GM19238 (cell line): ENCODE results near the gene NDFIP1.
"Not testable (repeated sequence)": the region's sequence is repeated elsewhere in the genome, so short reads cannot be mapped to it uniquely, and the experiment has no call there.

Experiments used
- DNase-seq: peaks from one replicate; pipeline ENCODE4 v3.0.0; 2011; ENCODE audit warnings: low spot score; ENCODE audit not compliant: insufficient read length

NDFIP1 gene

DNA sequence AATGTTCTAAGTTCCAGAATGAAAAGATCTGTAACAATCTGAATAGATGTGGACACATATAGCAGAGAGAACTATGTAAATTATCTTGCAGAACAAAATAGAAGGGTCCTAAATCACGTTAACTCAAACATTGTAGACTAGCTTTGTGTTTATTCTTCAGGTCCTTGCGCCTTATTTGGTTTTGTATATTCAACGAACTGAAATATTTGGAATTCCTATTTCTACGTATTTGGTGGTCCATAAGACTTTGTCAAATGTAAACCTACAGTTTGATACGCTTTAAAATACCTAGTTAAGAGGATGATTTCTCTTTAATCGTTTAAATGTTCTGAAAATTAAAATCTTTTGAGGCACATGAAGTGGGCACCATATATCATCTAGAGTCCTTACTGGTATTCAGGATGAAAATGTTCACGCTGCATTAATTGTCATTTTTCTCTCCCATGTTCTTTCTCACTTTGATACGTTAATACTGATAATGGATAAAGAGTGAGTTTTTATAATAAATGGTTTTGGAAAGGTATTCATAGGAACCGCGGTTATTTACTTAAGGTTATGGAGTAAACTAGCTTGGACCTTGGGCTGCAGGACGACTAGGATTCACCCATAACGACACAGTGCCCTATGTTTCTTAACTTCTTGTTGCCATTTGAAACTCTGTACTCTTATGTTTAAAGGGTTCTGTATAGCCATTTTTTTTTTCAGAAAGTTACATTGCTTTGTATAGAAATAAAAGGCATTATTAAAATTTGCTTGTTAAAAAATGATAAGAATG lies 45.3 kb downstream of the NDFIP1 start:
- no peak for DNase-seq

DNA sequence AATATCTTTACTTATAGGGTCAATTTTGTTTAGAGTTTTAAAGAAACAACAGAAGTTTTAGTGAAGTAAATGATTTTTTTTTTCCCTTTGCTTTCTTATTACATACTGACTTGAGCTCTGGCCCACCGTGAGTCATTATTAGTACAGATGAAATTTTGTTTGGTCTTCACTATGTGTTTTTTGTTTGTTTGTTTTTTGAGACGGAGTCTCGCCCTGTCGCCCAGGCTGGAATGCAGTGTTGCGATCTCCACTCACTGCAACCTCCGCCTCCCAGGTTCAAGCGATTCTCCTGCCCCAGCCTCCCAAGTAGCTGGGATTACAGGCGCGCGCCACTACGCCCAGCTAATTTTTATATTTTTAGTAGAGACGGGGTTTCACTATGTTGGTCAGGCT lies 45.9 kb downstream of the NDFIP1 start:
- not testable (repeated sequence) for DNase-seq

DNA sequence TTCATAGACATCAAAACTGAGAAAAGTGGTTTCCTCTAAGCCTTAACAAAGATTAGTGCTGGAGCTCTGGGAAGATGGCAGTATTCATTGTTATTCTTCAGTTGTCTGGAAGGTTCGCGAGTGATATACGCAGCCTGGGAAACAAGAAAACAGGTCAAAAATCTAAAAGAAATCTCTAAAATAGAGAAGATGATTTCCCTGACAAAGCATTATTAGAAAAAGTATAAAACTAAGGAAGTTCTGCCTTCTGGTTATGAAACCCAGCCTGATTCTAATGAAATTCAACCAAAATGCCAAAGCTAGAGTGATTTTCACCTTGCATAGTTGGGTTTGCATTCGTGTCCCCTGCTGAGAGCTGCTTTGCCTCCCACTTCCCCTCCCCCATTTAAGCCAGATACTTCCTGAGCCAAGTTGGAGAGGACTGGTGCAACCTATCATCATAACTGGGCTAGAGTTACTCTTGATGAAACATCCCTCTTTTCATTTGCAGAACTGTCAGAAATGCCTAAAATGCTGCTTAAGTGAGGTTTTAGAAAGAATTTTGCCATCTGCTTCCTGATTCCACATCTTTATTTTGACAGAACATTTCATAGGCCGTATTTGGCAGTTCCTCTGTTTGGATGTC lies 48.4 kb downstream of the NDFIP1 start:
- no peak for DNase-seq

DNA sequence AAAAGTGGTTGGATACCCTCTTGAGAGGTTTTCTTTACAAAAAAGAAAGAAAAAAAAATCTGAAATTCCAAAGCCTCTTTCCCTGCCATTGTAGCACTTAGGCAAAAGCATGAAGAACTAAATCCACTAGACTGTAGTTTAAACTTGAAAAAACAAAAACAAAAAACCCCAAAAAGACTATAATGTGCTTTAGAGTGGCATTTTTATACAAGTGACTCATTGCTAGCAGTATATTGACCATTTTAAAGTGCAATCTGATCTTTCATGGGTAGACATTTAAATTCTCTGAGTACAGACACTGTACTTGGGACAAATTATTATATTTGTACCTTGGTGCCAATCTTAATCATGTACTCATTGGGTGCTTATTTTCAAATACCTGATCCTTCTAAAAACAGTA lies 50.8 kb downstream of the NDFIP1 start:
- no peak for DNase-seq

DNA sequence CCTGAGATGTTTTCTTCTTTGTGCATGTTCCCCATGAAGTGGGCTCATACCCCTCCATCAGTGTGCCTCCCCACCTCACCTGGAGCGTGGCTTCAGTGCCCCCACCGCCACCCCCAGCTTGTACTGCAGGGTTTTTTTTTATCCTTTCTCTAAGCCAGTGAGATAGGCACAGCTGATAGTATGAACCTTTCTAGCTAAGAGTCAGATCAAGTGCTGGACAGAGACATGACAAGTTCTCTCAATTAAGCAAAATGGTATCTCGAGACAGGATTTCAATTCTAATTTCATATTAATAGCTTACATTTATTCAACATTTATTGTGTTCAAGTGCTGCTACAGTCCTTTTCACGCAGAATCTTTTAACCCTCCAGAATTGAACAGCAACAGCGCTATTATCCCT lies 55.7 kb downstream of the NDFIP1 start:
- no peak for DNase-seq

DNA sequence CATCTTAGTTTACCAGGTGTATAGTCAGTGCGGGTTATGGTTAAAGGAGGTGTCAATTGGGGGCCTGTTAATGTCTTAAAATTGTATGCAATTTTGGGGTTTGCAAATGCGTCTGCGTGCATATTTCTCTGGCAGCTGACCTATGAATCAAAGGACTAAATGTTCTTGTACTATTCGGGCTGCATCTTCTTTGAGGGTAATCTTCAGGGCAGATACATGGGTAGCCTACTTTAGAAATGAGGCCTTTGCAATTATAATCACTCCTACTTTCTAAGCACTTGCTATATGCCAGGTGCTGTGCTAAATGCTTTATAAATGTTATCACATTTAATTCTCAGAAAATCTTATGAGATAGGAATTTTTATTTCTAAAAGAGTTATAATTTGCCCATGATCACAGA lies 58.2 kb downstream of the NDFIP1 start:
- no peak for DNase-seq

DNA sequence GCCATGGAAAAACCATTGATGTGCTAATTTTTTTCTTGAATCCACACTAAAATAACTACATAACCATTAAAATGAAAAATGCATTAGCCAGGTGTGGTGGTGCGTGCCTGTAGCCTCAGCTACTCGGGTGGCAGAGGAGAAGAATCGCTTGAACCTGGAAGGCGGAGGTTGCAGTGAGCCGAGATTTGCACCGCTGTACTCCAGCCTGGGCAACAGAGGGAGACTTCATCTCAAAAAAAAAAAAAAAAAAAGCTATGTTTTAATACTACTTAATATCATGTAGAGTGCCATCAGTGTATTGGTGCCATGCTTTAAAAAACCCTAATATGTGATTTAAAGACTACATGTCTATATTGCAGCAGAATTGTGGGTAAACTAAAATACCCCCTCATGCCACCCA lies 58.9 kb downstream of the NDFIP1 start:
- DNase-seq, result no peak

DNA sequence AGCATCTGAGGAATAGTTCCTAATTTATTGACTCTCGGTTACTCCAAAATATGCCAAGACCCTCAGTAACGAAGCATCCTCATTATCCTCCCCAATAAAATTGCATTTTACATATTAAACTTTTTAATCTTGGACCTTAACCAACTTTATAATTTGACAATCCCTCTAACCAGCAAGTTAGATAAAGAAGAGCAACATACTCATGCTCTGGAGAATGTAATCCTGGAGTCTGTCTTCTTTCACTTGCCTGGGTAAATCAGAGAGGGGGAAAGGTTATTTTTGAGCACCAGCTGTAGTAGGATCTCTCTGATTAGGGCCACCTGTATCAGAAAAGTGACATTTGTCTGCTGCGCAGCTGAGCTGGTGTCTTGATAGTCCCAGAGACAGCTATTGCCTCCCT lies 59.8 kb downstream of the NDFIP1 start:
- no peak for DNase-seq

DNA sequence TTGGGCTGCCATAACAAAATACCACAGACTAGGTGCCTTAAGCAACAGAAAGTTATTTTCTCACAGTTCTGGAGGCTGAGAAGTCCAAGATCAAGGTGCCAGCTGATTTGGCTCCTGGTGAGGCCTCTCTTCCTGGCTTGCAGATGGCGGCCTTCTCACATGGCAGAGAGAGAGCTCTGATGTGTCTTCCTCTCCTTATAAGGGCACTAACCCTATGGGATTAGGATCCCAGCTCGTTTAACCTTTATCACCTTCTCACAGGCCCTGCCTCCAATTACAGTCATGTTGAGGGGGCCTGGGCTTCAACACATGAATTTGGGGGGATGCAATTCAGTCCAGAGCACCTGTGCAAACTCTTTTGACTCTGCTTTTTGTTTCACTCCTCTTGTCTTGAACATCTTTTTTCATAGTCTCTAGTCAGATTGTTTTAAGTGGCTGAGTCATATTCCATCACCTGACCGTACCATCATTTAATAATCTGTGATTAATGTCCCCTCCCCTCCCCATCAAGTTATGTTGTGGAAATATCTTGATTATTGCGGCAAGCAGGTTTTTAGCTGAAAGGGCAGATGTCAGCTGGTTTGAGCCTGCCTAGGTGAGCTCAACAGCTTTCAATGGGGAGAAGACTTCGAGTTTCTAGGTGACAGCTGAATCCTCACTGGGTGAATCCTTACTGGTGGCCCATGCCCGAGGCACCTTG lies 61.8 kb downstream of the NDFIP1 start:
- no peak for DNase-seq

DNA sequence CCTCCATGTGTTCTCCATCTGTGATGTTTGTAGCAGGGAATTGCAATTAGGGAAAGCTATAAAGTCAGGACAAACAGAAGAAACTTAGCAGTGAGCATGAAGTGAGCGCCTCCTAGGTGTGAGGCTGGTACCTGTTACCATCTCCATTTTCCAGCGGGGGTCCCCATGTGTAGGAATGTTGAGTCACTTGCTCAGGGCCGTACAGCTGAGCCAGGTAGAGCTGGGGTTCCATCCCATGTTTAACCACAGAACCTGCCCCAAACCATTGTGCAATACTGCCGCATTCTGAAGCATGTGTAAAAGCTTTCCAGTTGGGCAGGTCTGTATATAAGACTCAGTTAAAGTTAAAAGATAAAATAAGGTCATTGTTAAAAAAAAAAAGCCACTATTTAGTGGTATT lies 62.7 kb downstream of the NDFIP1 start:
- DNase-seq, result no peak

DNA sequence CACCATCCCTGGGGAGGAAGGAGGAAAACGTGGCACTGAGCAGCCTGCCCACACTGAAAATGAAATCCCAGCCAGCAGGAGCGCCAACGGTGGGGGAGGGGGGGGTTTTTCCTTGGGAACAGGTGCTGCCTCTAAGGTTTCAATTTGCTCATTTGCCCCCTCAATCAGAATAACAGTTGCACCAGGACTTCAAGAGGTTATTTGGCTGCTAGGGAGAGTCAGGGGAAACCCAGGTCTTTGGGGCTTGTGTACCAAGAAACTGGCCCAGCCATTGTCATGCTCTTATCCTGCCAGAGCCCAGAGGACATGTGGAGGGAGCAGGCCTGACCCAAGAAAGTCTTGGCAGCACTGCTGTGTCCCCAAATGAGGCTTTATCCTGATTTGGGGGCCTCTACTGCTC lies 66.5 kb downstream of the NDFIP1 start:
- no peak for DNase-seq

DNA sequence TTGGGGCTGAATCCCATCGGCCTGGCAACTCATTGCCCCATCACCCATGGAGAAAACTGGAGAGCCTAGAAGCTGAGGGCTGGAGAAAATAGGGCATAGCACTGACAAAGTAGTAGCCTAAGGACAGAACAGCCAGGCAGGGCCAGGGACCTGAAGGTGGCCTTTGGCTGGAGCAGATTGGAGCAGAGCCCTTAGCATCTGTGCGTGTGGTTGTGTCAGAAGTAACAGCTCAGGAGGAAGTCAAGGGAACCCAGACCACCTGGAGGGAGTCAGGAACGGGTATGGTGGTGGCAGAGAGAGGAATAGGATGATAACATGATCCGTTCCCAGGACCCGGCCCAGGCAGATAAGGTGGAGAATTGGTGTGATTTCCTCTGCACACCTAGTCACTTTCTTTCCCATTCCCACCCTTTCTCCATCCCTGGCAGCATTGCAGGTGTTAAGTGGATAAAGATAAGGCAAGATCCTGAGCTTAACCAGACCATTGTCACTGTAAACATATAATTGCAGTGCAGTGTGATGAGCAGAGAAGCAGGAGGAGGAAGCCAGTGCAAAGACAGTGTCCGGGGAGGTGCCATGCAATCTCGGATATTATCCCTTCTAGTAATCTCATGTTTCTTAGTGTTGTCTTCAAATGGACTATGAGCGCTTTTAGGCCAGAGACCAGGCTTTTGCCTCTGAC lies 67.0 kb downstream of the NDFIP1 start:
- DNase-seq, result no peak

DNA sequence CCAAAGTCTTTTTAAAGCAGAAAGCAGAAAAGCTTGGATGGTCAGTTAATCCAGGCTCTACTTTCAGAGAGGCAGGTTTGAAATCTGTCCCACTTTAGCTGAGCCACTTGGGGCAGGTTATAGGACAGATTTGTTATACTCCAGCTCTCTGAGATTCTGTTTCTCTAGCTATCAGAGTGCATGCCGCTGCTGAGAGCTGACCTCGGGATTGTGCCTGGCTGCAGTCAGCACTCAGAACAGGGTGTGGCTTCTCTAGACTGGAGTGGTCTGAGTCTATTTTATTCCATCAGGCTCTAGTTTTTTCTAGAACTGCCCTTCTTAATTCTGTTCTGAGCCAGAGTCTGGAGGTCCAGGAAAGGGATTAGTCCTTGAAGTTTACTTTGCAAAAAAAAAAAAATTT lies 67.7 kb downstream of the NDFIP1 start:
- DNase-seq, result no peak

DNA sequence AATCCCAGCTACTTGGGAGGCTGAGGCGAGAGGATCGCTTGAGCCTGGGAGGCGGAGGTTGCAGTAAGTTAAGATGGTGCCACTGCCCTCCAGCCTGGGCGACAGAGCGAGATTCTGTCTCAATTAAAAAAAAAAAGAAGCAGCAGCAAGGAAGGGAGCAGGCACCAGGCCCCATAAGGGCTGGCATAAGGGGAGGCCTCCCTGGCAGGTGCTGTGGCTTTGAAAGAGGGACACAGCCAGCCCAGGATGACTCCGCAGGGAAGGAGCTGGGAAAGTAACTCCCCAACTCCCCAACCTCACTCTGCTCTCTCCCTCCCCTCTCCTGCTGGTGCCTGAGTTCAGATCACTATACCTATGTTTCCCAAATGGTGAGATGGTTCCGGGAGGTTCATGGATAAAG lies 70.1 kb downstream of the NDFIP1 start:
- no peak for DNase-seq

DNA sequence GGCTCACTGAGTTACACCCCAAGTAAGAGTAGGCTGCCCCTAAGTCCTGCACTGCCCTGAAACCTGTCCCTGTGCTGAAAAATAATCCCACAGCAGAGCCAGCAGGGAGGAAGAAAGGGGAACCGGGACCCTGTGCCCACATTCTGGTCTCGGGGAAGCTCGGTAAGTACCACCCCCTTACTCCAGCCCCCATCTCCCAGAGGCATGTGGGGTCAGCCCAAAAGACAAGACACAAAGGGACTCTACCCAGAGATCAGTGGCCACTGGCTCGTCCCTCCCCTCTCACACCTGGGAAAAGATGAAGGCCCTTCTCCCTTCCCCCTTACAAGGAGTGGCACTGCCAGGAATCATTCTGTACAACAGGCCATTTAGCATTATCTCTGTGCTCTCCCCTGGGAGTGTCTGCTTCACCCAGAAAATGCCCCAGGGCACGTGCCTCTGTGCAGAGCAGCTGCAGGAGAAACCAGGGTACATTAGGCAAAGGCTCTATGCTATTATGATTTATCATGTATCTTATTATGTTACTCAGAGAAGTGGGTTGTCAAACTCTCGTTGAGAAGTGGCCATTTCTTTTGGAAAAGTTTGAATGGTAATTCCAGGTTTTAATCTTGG lies 71.3 kb downstream of the NDFIP1 start:
- no peak for DNase-seq

DNA sequence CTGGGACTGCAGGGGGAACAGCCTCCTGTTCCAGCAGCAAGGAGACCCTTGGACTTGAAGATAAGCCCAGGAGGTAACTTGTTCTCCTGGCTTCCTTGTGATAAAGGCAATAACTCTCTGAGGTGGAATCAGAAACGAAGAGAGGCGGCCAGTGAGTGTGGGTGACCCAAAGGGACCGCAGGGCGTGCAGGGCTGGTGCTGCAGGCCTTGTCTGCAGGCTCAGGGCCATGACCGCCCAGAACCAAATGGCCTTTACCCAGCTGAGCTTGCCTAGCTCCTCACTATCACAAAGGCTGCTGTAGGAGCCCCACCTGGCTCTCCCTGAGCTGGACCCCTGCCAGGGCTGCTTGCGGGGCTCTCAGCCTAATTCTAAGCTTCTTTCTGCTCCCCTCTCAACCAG lies 72.5 kb downstream of the NDFIP1 start:
- DNase-seq, result no peak

DNA sequence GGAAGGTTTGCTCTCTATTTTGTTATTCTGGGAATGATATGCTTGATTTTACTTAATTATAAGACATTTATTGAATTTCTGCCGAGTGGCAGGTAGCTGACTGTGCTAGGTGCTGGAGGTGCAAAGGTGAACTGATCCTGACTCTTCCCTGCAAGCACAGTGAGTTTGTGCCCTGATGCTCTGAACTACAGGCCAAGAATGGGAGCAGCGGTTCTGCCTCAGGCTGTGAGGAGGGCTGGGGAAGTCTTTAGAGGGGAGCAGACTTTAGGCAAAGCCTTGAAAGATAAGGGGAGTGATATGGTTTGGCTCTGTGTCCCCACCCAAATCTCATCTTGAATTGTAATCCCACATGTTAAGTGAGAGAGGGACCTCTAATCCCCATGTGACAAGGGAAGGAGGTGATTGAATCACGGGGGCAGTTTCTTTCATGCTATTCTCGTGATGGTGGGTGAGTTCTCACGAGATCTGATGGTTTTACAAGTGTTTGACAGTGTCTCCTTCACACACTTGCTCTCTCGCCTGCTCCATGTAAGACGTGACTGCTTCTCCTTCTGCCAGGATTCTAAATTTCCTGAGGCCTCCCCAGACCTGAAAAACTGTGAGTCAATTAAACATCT lies 73.1 kb downstream of the NDFIP1 start:
- DNase-seq, result no peak

DNA sequence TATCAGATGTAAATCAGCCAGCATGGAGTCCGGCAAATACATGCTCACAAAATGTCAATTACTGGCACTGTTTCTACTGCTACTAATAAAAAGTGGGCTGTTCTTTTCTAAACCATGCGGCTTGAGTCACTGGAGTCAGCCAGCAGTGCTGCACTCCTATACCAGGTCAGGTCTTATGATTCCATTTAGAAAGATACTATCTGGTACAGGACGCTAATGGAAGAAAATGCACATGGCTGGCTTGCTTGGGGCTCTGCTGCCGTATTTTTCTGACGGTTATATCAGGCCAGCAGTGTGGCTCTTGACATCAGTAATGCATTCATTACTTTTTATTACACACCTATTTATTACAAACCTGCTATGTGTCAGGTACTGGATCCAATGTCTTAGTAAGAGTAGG lies 74.3 kb downstream of the NDFIP1 start:
- DNase-seq, result no peak

DNA sequence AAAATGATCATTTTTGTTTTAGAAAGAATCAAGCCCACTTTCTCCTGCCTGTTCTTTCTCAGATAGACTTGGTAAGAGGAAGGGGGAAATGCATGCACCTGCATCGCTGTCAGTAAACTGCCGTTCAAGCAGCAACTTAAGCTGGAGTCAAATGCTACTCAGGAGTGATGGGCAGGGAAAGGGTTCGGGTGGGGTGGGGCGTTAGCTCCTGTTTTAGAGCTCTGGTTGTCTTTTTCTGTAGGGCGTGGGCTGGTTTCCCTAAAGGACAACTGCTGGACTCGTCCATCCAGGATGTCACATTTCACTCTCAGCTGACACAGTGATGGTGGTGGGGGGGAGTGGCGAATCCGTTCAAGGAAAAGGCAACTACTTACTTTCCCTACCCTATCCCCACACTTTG lies 75.0 kb downstream of the NDFIP1 start:
- DNase-seq, result no peak

DNA sequence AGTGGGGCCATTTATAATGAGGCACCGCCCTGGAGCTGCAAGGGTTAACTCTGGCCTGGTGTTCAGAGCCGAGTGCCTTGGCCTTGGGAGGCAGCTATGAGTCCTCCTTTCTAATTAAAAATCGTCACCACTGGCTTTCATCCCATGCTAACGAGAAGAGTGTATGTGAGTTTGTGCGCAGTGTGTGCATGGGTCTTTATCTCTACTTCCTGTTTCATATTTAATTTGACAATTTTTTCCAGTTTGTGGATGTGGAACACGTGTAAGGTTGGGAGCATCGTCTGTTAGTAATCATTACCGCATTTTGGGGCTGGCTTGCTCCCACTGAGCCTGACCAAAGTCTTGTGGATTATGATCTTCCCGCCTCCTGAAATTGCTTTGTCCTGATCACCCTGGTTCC lies 76.4 kb downstream of the NDFIP1 start:
- DNase-seq, result no peak

DNA sequence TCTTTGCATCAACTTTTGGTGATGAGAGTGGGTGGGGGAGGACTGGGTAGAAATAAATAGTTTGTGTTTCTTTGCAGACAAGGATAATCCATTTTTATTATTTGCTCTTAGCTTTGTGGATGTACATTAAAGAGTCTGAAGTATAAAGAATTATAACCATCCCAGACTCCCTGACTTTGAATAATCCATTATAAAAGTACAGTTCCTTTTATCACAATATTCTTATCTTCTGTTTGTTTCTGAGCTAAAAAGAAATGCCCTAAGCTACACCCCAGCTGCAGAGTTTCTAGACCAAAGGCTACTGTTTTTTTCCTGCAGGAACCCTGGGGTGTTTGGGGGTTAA lies 77.9 kb downstream of the NDFIP1 start:
- DNase-seq, result no peak
